Melanocyte of skin (primary cell): ENCODE data around the gene KCNQ5. TPM values are rescaled to one million over a fixed set of nuclear protein-coding genes. Genes with fewer than 3 reads are reported as not detected.

ENCODE experiments used
- small RNA-seq, 2 donors: library from RNA; depleted of rRNA; stranded (forward); fragments of <200 nt; gene quantifications; one replicate each; pipeline ENCODE3, GENCODE V24; 2012
- total RNA-seq, 2 donors: library from RNA; depleted of rRNA; stranded (reverse); fragments of >200 nt; gene quantifications; 2 replicates each; pipeline ENCODE4 v1.2.3, GENCODE V29; 2012

Gene KCNQ5
- total RNA-seq, result 10 to 100 TPM in 1 of 2 donors, not detected in 1; 16.0 TPM

DNA sequence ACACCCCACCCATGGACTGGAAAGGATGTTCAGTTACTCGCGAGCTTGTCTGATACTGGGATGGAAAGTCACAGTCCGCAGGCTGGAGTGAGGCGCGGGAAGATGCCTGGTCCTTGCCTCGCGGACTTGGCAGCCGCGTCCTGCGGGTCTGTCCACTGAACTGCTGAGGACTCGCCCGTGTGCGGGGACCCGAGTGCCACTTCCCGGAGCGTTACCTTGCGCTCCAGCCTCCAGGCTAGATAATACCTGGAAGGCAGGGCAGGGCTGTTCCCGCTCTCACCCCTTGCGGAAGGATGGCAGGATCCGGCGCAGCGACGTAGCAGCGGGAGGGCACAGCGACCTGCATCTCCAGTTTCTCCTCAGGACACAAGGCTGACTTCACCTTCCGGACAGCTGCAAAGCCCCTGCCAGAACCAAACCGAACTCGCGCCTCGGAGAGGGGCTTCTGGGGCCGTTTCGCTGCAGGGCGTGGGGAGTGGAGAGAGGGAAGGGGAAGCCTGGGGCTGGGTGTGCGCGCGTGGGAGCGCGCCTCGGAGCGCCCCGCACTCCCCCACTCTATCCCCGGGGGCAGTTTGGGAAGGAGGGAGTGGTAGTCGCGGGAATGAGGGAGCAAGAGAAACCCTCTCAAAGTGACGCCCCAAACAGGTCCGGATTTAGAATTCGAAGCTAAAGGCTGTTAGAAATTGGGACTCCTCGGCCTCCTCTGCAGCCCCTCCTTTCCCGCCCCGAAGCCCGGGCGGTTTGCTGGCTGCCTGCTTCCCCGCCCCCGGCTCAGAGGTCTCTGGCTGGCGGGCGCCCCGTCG is at the start of gene KCNQ5:
Gene KCNQ5 (plus strand): TSS at position 774 of the 803 bp plus-strand sequence.

DNA sequence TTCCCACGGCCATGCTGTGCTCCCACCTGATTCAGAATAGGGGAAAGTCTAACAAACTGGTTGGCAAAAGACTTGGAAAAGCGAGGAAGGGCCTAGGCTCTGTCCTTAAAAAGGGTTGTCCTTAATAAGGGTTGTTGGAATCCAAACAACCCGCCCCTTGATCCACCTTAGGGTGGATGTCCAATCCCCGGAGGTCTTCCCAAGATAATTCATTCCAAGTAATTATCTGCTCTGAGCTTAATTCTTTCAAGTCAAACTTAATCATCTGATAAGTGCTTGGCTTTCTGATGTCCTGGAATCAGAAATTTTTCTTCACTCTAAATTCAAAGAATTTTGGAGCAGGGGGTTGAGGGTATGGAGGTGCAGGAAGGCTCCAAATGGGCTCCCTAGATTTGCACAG is 603.5 kb downstream of the KCNQ5 start, which contains the start of gene KHDC1L:
Gene KHDC1L (minus strand): TSS at position 101 of the 400 bp plus-strand sequence. CDS start 88 bp downstream, at position 13.

Small RNAs within 50 kb of the gene (small RNA-seq; reads per million reads assigned to genes)
- 0 reads per million in 2 donors for gene MIR4282
